ENCODE measurements around the gene MAPK6.

Gene MAPK6

DNA sequence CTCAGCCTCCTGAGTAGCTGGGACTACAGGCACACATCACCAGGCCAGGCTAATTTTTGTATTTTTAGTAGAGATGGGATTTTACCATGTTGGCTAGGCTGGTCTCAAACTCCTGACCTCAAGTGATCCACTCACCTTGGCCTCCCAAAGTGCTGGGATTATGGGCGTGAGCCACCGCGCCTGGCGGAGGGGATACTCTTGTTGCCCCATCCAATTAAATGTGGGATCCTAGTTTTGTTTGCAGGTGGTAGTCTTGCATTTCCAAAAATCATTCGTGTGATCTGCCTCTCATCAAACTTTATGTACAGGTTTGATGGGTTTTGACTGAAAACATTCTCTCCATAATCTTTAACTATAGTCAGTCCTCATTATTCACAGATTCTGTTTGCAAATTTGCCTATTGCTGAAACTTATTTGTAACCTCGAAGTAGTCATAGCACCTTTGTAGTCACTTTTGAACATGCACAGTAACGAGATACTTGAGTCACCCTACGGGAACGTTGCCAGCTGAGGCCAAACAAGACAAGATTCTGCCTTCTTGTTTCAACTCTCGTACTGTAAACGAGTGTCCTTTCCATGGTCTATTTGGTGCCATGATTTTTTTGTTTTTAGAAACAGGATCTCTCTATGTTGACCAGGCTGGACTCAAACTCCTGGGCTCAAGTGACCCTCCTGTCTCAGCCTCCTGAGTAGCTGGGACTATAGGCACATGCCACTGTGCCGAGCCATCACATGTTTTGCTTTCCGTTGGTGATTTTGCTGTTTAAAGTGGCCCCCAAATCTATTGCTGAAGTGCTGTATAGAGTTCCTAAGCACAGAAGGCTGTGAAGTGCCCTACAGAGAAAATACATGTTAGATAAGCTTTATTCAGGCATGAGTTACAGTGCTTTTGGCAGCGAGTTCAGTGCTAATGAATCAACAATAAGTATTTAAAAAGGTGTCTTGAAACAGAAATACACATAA, 8.1 kb upstream of the MAPK6 start:
- DNase-seq = peak; percentile 67

DNA sequence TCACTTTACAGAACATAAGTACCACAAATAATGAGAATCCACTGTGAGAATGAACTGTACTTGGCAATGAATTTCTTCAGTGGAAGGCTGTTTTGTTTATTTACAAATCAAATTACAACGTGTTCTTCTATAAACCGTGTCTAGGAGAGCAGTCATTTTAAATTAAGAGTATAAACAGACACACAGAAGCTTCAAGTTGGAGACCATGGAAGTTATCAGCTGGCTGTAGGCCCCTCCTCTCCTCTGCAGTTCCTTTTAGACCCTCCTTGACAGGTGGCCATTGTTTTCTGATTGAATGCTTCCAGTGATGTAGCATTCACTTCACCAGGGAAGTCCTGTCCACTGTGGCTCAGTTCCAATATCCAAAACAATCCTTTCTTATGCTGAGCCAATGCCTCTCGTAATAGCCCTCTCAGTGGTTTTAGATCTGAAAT, 7.3 kb upstream of the MAPK6 start:
- DNase-seq = no peak

DNA sequence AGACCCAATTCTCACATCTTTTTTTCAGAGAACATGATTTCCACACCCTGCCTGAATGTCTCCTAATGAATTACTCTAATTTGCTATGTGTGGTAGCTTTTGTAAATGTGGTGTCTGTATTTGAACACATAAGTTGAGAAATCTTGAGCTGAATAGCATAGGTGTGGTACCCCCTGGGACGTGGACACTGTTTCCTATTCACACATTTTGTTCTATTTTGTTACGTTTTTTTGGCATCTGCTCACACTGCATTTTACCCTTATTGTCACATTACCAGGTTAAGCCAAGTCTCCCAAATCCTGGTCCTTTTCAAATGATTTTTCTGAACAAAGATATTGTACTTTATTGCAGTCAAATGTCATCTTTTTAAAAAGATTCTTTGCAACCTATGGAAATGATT, 6.8 kb upstream of the MAPK6 start:
- DNase-seq = no peak

DNA sequence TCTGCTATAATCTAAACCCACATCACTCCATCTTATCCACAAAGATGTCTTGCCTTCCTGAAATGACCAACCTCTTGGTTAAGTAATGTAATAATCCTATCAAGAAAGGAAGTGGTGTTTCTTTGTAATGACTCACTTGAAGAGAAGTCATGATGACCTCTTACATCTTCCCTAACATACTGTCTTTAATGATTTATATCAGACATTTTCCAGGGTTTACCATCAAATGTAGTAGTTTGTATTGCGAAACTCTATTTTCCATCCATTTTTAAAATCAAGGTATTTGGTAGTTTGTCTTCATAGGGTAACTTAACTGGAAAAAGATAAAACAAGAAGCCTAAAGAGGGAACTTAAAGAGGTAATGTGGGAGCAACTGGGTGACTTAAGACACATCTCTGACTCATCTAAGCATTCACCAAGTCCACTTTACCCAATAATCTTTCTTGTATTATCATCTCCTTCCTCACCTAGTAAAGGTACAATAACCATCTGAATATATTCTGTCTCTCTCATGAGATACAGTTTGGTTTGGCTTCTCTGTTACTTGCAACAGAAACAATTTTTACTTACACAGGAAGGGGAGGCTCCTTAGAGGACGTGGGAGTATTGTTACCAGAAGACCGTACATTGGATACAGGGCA, 5.7 kb upstream of the MAPK6 start:
- no peak for DNase-seq

DNA sequence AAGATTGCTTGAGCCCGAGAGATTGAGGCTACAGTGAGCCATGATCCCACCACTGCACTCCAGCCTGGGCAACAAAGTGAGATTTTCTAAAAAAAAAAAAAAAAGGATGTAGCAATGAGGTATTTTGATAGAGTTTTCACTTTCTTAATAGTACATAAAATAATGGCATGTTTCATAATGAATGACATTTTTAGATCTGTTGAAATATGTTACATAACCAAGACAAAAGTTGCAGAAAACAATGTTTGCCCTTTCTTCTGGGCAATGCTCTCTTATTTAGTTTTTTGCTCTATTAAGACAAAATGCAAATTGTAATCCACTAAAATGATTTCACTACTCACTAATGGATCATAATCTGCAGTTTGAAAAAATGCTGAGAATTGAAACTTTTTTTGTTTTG, 4.4 kb upstream of the MAPK6 start:
- DNase-seq = no peak

DNA sequence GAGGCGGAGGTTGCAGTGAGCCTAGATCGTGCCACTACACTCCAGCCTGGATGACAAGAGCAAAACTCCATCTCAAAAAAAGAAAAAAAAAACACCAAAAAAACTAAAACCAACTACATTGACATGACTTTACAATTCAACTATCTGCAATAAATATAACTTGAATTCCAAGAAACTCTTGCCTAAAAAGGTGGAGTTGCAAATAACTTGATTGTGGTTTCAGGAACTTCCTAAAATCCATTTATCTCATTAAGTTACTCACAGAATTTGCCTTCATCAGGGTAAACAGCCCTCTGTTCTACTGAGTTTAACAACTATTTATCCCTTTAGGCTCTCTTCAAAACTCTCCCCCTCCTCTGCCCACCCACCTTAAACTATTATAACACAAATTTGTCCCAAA, 2.7 kb upstream of the MAPK6 start:
- no peak for DNase-seq

DNA sequence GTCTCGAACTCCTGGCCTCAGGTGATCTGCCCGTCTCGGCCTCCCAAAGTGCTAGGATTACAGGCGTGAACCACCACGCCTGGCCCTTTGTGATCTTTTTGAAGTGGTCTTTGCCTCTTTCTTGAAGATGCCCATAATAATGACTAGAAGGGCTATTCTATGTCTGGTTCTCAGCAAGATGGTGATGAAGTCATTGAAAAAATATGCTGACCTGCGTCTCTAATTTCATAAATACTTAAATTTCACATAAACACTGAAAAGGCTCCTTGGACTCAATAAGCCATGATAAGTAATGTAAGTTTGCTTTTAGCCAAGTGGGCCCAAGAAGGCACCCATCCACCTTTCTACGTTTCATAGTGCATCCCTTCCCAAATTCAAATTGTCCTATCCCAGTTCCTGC, 775 bp upstream of the MAPK6 start:
- DNase-seq = no peak

DNA sequence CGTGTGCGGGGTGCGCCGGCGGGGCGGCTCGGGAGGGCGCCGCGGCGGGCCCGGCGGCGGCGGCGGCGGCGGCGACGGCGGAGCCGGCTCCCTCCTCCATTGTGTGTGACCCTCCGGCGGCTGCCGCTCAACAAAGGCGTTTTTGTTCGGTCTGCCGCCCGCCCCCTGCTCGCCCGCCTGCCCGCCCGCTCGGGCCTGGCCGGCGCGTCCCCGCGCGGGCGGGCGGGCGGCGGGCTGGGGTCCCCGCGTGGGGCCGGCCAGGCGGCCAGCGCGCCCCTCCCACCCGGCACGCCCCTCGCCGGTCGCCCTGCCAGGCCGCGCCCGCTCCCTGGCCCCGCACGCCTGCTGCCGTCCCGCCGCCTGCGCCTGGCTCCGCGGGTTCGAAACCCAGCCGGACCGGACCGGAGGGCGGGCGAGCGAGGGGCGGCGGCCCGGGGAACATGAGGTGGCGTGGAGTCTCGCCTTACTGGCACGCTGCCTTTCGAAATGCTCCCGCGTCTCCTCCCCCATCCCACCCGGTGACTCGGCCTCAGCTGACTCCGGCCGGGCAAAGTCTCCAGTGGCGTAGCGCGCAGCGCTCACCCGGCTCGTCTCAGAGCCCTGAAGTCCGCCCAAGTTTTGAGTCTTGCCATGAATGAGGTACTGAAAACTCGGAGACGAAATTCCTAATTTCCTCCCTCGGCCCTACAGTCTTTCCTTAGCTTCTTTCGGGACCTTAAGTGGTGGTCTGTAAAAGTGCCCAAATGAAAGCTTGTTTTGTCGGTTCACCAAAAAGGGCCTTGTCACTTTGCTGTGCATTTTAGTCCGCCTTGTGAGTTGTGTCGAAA, 588 bp downstream of the MAPK6 start:
- peak; percentile 75 for DNase-seq

DNA sequence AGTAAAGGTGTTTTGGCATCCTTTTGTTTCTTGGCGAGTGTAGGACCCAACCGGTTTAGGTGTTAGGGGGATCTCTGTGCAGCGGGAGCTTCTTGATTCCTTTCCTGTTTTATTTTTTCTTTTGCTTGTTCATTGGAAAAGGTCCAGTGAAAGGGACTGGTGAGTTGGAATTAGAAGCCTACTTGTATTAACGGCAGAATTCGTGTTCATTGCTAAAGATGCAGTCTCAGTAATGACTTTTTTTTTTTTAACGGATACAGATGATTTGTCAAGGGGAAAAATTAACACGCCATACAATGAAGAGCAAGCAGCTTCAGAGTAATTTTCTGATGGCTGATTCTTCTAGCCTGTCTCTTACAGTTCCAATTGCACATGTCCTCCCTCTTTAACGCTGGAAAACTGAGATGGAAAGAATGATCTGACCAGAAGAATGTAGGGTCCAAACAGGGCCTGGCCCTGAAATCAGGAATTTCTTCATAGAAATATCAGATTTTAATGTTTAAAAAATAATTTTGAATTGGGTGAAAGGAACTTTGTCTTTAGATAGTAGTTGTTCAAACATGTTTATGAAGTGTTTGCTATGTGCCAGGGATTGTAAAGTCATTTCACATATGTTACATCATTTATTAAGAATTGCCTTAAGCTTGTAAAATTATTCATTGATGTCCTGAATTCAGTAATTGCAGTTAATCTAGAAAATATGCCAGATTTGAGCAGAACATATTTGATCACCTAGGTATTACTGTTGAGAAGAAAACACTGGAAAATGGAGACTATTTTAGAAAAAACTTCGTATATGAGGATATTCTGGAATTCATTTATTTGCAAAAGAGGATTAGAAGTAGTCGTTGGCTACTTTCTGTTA, 1.4 kb downstream of the MAPK6 start:
- no peak for DNase-seq

DNA sequence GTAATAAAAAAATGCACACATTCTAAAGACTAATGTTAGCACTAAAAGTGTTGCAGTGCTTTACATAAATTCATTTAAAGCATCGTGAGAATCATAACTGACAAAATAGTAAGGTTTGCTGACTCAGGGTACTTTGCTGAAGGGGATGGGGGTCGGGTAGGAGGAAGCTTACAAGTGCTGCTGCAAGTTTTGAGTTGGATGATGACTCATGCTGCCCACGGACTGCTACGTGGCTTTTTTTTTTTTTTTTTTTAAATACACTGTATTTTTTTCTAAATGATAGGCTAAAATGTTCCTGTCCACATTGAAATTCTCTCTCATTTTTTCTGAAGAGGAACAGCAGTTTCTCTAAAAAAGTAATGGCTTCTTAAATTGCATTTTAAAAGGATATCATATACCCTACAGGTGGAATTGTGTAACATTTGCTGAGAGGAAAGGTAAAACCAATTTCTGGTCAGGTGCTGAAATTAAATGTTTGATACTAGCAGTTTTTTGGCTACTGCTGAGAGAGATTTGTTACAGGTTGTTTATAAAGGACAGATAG, 2.2 kb downstream of the MAPK6 start:
- peak; percentile 76 for DNase-seq

DNA sequence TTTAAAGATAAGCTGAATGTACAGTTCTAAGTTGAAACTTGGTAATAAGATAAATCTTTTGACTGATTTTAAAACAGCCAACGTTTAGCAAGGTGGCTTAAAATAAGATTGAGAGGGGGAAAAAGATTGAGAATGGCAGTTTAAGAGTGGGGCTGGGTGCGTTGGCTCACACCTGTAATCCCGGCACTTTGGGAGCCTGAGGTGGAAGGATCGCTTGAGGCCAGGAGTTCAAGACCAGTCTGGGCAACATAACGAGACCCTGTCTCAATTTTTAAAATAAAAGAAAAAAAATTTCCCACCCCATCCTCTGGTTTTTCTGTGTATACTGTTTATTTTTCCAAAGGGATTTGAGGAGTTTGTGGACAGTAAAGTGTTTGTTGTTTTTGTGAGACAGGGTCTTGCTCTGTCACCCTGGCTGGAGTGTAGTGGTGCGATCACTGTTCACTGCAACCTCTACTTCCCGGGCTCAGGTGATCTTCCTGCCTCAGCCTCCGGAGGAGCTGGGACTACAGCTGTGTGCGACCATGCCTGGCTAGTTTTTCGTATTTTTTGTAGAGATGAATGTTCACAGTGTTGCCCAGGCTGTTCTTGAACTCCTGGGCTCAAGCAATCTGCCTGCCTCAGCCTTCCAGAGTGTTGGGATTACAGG, 3.0 kb downstream of the MAPK6 start:
- DNase-seq = no peak

DNA sequence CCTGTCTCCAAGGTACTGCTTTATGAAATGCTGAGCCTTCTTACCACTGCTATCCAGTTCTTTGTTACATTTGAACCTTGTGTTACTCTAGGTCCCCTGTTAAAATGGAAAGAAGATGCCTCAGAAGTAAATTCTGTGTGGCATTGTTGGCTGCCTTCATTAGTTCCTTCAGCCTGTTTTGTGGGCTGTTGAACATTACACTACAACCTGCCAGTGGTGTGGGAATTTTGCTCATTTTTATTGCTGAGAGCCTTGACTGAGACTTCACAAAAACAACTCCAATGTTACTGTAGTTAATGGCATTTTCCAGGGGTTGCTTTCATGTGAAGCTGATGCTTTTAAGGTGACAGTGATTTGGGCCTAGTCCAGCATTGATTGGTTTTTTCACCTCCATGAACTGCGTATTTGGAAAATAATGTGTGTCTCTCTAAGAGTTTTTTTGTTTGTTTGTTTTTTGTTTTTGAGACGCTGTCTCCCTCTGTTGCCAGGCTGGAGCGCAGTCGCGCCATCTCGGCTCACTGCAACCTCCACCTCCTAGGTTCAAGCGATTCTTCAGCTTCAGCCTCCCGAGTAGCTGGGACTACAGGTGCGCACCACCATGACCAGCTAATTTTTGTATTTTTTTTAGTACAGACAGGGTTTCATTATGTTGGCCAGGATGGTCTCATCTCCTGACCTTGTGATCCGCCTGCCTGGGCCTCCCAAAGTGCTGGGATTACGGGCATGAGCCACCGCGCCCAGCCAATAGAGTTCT, 4.3 kb downstream of the MAPK6 start:
- no peak for DNase-seq

DNA sequence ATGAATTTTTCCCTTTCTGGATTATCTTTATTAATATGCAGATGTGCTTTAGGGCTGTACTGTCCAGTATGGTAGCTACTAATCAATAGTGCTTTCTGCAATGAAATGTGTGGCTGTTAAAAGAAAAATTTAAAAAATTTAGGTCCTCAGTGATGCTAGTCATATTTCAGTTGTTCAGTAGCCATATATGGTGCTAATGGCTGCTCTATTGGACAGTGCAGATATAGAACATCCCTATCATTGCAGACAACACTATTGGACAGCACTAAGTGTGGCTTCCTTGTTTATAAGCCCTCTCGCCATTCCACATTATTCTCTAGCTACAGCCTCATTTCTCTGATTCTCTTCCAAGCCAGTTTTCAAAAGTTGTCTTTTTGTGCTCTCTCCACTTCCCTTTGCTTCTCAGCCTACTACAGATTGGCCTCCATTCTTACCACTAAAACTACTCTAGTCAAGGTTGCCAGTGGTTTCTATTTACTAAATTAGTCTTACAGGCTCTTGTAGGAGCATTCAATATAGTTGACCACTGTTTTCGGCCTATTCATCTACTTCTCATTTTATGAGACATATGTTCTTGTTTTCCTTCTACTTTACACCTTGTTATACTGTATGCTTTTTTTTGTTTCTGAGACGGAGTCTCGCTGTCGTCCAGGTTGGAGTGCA, 9.5 kb downstream of the MAPK6 start:
- no peak for DNase-seq

DNA sequence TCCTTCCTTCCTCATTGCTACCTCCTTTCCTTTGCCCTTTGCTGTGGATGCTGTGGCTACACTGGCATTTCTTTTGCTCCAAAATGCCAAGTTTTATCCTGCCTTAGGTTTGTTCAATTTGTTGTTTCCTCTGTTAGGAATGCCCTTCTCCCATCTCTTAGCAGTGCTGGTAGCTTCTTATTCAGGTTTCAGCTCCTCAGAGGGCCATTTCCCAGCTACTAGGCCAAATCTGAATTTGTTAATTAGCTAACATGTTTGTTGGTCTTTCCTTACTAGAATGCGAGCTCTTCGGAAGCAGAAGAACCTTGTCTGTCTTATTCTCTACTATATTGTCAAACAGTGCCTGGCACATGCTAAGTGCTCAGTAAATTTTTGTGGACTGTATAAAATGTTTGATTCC, 11.0 kb downstream of the MAPK6 start:
- DNase-seq = no peak

DNA sequence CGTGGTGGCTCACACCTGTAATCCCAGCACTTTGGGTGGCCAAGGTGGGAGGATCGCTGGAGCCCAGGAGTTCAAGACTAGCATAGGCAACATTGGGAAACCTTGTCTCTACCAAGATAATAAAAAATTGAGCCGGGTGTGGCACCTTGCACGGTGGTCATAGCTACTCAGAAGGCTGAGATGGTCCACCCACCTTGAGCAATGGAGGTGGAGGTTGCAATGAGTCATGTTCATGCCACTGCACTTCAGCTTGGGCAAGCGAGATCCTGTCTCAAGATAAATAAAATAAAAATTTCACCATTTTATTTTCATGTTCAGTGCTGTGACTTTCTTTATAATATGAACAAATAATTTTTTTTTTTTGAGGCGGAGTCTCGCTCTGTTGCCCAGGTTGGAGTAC, 12.5 kb downstream of the MAPK6 start:
- DNase-seq = no peak

DNA sequence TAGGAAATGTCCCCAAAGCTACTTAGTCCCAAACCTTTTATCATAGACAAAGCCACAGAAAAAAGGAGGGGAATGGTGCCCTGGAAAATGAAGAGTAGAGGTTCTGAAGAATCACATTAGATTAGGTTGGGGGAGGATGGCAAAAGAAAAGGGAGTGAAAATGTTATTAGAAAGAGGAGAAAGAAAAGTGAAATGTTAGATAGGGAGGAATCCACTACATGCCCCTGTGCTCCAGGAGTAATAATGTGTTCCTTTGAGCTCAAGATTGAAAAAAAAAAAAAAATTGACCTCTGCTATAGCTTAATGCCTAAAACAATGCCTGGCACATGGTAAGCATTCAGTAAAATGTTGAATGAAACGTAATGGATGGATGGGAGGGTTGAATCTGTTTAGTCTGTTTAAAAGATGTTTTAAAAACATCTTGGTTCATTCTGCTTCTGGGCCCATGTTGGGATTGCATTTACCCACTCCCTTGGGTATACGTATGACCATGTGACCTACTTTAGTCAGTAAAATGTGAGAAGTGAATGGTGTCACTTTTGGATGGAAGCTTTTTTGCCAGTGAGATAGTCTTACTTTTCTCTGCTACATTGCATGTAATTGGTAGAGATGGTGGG, 19.0 kb downstream of the MAPK6 start:
- DNase-seq = no peak

DNA sequence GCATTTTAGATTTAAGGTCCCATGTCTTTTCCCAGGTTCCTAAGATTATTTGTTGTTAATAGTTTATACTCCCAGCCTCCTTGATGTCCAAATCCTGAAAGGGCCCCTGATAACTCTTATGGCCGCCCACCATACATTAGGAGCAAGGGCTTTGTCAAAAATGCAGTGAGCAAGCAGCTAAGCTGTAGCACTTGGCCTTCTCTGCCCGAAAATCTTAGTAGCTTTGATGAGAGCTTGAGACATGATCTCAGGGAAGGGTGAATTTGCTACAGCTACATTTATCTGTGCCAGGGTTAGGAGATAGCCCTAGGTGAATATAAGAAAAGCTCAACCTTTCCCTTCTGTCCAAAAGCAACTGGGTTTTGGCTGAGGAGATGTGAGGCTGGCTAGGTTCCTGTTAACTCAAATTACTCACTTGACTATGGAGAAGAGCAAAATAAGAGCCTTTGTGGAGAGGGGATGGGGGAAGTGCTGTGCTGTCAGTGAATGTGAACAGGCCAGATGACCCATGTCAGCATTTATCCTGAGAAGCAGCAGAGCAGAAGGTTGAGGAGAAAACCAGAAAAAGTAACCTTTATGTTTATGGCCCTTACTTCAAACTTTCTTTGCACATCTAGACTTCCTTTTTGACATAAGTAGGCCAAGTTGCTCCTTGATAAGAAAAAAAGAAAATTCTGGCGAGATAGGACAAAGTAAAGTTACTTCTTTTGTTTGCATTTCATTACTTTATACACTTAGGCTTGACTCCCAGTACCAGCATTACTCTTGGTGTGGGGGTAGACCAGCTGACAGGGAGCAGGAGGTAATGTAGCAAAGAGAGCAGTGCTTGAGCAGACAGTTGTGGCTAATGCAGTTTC, 21.1 kb downstream of the MAPK6 start:
- DNase-seq = no peak

DNA sequence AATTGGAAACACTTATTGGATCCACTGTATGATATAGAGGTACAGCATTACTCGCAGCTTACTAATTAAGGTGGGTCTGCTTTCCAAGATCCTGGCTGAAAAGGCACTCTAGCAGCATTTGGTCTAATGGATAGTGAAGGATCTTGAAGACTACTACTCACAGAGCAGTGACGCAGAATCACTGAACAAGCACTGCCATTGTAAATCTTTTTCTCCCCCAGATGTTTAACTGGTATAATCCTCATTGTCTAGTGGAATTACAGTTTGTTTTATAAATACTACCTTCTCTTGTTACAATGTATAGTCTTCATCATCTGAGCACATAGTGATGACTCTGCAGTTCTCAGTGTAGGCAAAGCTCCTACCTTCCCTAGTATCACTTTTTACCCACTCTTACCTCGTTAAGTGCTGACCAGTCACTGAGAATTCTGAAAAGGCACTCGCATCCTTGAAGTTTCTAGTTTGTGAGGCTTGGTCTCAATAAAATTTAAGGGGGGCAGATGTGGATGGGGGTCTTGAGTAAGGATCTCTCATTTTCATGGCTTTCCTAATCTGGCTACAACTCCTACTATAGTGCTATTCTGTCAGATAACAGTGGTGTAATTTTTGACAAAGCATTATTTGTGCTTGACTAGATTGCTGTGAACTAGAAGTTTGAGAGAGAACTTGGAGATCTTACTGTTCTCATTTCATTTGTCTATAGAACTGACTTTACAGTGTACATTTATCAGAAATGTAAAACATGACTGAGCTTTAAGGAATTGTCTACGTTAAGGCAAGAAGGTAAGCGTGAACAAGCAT, 23.2 kb downstream of the MAPK6 start:
- DNase-seq = no peak
